Fibroblast of mammary gland (primary cell): ENCODE results near the gene TUBA3E.
"Not testable (repeated sequence)": the region's sequence is repeated elsewhere in the genome, so short reads cannot be mapped to it uniquely, and the experiment has no call there.

Source experiments
- DNase-seq: peaks from one replicate; pipeline ENCODE4 v3.0.0-alpha.2; 2010; ENCODE audit warnings: low read depth
- H3K4me3 ChIP-seq: 2 replicates; pipeline ENCODE4 v1.5.1; 2011; ENCODE audit warnings: low read depth, mild to moderate bottlenecking, low read length, moderate library complexity; ENCODE audit not compliant: control insufficient read depth
- TF ChIP-seq, protein P1 (sequence below): conservative IDR thresholded peaks from 2 replicates; pipeline ENCODE4 v1.5.1; 2011; ENCODE audit warnings: low read depth, low read length, inconsistent platforms; ENCODE audit not compliant: control insufficient read depth, insufficient read depth

TUBA3E gene

DNA sequence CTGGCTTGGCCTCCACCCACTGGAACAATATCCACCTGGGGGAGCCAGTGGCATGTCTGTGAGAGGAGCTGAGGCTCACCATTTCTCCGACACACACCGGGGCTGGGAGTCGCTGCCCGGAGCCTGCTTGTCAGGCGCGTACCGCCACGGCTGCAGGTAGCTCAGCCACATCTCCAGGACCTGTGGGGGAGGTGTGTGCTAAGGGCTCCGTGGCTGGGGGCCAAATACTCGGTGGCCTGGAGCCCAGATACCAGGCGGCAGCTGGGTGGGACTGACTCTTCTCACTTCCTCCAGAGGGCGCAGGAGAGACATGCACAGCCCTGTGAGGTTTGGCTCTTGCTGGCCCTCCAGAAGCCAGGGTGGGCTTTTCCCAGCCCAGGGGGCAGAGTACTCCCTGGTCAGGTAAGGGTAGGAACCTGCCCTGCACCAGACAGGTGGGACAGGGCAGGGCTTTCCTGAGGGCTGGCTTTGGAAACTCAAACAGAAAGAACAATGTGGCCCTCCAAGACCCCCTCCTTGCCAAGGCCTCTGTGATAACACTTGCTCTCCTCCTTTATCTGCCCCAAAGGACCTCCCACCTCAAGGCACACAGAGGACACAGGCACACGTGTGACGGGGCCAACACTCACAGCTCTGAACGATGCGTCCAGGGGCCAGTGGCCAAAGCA is 42.1 kb downstream of the TUBA3E start:
- H3K4me3 ChIP-seq = not testable (repeated sequence)
- TF ChIP-seq, protein P1, sequence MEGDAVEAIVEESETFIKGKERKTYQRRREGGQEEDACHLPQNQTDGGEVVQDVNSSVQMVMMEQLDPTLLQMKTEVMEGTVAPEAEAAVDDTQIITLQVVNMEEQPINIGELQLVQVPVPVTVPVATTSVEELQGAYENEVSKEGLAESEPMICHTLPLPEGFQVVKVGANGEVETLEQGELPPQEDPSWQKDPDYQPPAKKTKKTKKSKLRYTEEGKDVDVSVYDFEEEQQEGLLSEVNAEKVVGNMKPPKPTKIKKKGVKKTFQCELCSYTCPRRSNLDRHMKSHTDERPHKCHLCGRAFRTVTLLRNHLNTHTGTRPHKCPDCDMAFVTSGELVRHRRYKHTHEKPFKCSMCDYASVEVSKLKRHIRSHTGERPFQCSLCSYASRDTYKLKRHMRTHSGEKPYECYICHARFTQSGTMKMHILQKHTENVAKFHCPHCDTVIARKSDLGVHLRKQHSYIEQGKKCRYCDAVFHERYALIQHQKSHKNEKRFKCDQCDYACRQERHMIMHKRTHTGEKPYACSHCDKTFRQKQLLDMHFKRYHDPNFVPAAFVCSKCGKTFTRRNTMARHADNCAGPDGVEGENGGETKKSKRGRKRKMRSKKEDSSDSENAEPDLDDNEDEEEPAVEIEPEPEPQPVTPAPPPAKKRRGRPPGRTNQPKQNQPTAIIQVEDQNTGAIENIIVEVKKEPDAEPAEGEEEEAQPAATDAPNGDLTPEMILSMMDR = peak; percentile 49
- peak; percentile 51 for DNase-seq

DNA sequence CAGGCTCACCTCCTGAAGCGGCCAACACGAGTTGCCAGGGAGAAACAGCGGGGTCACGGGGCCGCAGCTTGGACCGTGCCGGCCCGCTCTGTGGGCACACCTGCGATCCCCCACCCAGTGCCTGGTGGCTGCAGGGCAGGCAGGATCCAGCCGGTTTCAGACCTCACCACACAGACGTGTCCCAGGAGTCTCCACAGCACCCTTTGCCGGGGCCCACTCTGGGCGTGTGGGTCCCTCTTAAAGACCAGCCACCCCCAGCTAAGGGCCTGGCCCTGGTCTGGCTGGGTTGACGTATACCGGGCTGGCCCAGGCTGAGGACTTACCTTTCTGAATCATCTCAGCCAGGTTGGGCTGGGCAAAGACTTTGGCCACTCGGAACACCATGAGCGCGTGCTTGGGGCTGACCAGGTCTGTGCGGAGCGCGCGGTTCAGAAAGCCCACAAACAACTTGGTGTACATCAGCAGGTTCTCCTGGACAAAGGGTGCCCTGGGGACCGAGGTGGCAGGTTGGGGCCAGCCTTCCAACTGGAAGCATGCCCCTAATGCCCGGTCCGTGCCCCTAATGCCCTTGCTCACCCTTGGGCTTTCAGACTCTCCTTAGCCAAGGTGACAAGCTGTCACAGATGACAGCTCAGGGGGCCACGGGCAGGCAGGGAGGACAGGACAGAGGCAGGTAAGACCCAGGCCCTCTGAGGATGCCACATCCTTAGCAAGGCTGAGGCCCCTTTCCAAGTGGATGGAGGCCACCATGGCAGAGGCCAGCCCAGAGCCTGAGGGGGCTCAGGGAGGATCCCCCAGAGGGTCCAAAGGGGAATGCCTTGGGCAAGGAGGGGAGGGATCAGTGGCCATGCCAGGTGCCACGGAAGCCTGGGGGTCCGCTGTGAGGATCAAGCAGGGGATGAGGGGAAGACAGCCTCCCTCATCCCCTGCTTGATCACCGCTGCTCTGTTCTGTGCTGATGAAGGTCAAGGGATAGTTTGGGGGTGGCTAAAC is 43.2 kb downstream of the TUBA3E start:
- DNase-seq = no peak
- H3K4me3 ChIP-seq = no peak overlapping the region
- TF ChIP-seq, protein P1 = no peak

DNA sequence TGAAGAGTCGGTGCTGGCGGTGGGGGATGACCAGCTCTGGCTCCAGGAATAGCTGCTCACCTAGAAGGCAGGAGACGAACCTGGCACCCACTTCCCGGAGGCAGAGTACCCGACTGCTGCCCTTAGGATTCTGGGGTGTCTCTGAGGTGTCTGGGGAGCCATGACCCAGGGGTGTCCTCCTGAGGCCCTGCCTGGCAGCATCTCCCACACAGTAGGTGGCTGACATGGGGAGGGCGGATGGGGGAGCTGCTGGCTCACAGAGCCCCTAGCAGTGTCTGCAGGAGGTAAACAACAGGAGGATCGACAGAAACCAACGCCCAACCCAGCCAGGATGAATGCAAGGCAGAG is 43.8 kb downstream of the TUBA3E start:
- not testable (repeated sequence) for H3K4me3 ChIP-seq, DNase-seq

DNA sequence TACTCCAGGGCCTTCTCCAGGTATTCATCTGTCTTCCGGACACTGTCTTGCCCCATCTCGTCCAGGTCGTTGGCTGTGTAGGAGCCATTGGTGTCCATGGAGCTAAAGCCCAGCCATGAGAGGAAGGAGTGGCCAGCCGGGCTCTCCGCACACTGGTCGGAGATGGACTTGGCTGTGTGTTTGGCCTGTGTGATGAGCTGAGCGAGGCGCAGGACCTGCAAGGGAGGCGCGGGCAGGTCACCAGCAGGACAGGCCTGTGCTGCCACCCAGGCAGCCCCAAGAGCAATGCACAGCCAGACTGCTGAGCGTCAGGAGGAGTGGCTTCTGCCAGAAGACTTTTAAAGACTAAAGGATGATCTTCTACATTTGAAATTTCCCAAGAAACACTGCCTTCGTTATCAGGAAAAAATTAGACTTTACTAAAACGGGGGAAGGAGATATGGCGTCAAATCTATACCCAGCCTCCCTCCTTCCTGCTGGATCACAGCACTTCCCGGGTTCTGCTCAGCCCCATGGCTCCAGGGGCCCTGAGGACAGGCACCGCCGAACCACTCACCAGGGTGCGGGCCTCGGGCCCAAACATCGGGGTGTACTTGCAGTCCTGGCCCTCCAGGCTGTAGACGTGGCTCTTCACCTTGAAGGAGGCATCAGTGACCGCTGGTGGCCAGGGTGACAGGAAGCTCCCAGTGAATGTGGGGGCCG is 44.4 kb downstream of the TUBA3E start:
- not testable (repeated sequence) for H3K4me3 ChIP-seq, DNase-seq

DNA sequence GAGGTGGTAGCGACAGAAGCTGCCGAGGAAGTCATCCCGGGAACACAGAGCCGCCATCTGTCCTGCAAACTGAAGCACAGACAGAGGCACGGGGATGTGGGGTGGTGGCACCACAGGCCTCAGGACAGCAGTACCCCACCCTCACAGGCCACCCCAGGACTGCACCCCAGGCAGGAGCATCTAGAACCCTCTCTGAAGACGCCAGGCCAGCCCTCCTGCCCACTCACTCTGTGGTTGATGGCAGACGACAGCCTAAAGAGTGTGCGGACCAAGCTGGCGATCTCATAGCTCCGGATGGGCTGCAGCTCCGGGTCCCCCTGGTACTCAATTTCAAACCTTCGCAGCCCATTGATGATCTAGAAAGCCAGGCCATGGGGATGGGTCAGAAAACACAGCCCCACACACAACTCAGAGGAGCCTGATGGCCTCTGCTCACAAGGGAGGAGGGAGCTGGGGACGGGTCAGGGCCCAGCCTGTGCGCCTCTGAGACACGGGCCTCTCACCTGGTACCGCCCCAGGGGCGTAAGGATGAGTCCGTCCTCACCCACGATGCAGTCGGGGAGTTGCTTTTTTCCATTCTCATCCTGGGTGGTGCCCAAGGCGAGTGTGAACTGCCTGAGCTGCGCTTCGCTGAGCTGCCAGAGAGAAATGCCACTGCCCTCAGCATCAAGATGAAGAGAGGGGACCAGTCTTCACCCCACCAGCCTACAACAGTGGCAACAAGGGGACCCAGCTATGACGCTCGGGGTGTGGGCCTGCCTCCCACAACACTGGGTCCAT is 45.2 kb downstream of the TUBA3E start:
- H3K4me3 ChIP-seq = no peak overlapping the region
- TF ChIP-seq, protein P1 = no peak
- DNase-seq = no peak

DNA sequence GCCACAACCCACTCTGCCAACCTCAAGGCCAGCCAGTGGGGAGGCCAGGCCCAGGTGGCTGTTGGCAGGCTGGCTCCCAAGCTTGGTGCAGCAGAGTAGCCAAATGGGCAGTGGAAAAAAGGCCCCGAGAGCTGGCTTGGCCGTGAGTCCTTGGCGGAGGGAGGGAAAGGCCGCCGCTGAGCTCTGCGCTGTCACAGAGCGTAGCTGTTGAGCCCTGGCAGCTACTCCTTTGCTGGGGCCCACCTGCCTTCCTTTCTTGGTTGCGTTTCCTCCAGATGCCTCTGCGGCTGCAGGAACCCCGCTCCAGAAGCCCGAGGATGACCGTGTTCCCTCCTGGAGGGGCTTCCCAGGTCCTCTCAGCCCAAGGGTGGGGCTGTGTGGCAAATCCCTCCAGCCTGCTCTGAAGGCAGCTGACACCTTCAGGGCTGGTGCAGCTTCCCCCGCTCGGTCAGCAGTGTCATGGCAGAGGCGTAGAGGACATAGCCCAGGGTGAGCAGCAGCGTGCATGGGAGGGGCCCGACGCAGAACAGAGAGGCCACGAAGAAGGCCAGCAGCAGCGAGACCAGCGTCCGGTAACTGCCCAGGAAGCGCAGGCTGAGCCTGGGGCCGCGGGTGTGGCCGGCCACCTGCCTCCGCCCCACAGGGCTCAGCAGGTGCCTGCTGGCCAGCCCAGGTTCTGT is 46.0 kb downstream of the TUBA3E start:
- H3K4me3 ChIP-seq, DNase-seq: not testable (repeated sequence)

DNA sequence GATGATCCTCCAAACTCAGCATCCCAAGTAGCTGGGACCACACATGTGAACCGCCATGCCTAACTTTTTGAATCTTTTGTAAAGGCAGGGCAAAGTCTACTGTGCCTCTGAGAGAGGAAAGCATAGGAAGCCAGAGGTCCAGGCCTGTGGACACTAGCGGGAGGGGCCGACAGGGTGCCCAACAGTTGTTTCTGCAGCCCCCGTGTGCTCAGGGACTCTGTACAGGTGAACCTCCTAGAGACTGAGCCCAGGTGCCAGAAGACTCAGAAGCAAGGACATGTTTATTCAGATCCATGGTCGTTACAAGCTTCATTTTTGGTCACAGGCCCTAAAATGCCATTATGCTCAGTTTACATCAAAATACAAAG is 47.1 kb downstream of the TUBA3E start:
- H3K4me3 ChIP-seq, DNase-seq: not testable (repeated sequence)
